Lower lobe of right lung (tissue), 2 donors: ENCODE measurements around the gene PITX1. TPM values are rescaled to one million over a fixed set of nuclear protein-coding genes. Genes with fewer than 3 reads are reported as not detected.

ENCODE experiments used
- ATAC-seq, 2 donors: fragments of 200-7000 bp; cut with Tn5 transposase; one replicate each; pipeline ENCODE4 v1.9.1; 2020 to 2022; ENCODE audit warnings: mild to moderate bottlenecking in 2 of 2, moderate library complexity in 2 of 2
- DNase-seq: peaks from one replicate; pipeline ENCODE4 v3.0.0-alpha.2; 2020
- H3K27ac ChIP-seq: fragments of 200-600 bp; one replicate; pipeline ENCODE4 v1.8.0; 2022
- H3K27me3 ChIP-seq: fragments of 200-600 bp; one replicate; pipeline ENCODE4 v1.8.0; 2022; ENCODE audit warnings: low read depth
- H3K36me3 ChIP-seq: fragments of 200-600 bp; one replicate; pipeline ENCODE4 v1.8.0; 2022; ENCODE audit warnings: mild to moderate bottlenecking
- H3K4me1 ChIP-seq: fragments of 200-600 bp; one replicate; pipeline ENCODE4 v1.8.0; 2022
- H3K4me3 ChIP-seq: fragments of 200-600 bp; one replicate; pipeline ENCODE4 v1.8.0; 2022; ENCODE audit warnings: mild to moderate bottlenecking
- H3K9me3 ChIP-seq: fragments of 200-600 bp; one replicate; pipeline ENCODE4 v1.8.0; 2022
- CTCF ChIP-seq: fragments of 200-600 bp; IDR thresholded peaks from one replicate; pipeline ENCODE4 v1.8.0; 2022; ENCODE audit warnings: antibody characterized with exemption, mild to moderate bottlenecking
- intact Hi-C: fragments of 100-400 bp; cut with DNase I; formaldehyde crosslinking; loops from one replicate; pipeline ENCODE4 v1.11.0; 2022
- total RNA-seq: library from RNA; stranded (reverse); fragmentation: NEBNext Ultra II Directional; extraction: Animal tissue kit (Norgen Biotek cat#: 25700); gene quantifications from one replicate; pipeline ENCODE4 v1.2.1, GENCODE V29; 2021
- donor health status: DM: no; HTN: yes; CAD: no; lungs with severe emphysema.

The PITX1 gene
- total RNA-seq, 1 donor from 2014 or later, result 0.47 TPM

- peak; percentile 45 for DNase-seq
- intact Hi-C loops, result no loop called here
- H3K9me3 ChIP-seq, result no peaks in the 10 kb centered on the region
- no peak overlapping the region for H3K27ac ChIP-seq
- TF ChIP-seq CTCF, result no peak
- ATAC-seq, result peak; percentile 2 to 40
- H3K4me1 ChIP-seq, result peaks cover 32% of the 10 kb centered on the region
- H3K36me3 ChIP-seq, result no peaks in the 10 kb centered on the region
- peak overlapping the region; percentile 50 for H3K4me3 ChIP-seq
- peaks cover 96% of the 10 kb centered on the region for H3K27me3 ChIP-seq
These were observed 798 bp downstream of the PITX1 start for GRCh38 chr5:135032999-135033861.

GRCh38 chr5:135032695-135032998, 1.4 kb downstream of the PITX1 start:
- Histone ChIP-seq H3K27me3 (peaks cover 96% of the 10 kb centered on the region), H3K36me3 (no peaks in the 10 kb centered on the region), H3K4me3 (peak overlapping the region; percentile 50), H3K27ac (no peak overlapping the region), H3K4me1 (peaks cover 32% of the 10 kb centered on the region), H3K9me3 (no peaks in the 10 kb centered on the region)
- intact Hi-C loops, result no loop called here
- DNase-seq, result no peak
- ATAC-seq, result no peak
- no peak for TF ChIP-seq CTCF

- Histone ChIP-seq H3K4me3 (no peak overlapping the region), H3K9me3 (no peaks in the 10 kb centered on the region), H3K27ac (no peak overlapping the region), H3K27me3 (peaks cover 96% of the 10 kb centered on the region), H3K36me3 (no peaks in the 10 kb centered on the region), H3K4me1 (peaks cover 32% of the 10 kb centered on the region)
- TF ChIP-seq CTCF, result no peak
- intact Hi-C loops, result no loop called here
- DNase-seq (peak; percentile 2), ATAC-seq (no peak)
These were observed 2.0 kb downstream of the PITX1 start for GRCh38 chr5:135031813-135032694.

- intact Hi-C loops, result no loop called here
- H3K27me3 ChIP-seq, result peaks cover 96% of the 10 kb centered on the region
- H3K9me3 ChIP-seq, result no peaks in the 10 kb centered on the region
- peaks cover 32% of the 10 kb centered on the region for H3K4me1 ChIP-seq
- DNase-seq (peak; percentile 52), ATAC-seq (peak; percentile 11 to 13)
- no peaks in the 10 kb centered on the region for H3K36me3 ChIP-seq
- no peak overlapping the region for H3K27ac ChIP-seq
- peak overlapping the region; percentile 46 for H3K4me3 ChIP-seq
- TF ChIP-seq CTCF, result no peak
These were observed 2.8 kb downstream of the PITX1 start for GRCh38 chr5:135030956-135031812.
